Ecto neural progenitor cell (in vitro differentiated cells): ENCODE measurements around the gene ZNF672.
A peak's percentile ranks its signal among the peaks of the same experiment; 100 is the strongest.
"Not testable (repeated sequence)": the region's sequence is repeated elsewhere in the genome, so short reads cannot be mapped to it uniquely, and the experiment has no call there.

ENCODE experiments used
- DNase-seq: peaks from one replicate; pipeline ENCODE4 v3.0.0-alpha.2; 2018; ENCODE audit warnings: low spot score

The ZNF672 gene

GRCh38 chr1:248886237-248886895, 48.3 kb downstream of the ZNF672 start:
- no peak for DNase-seq

GRCh38 chr1:248889914-248890243, 51.9 kb downstream of the ZNF672 start:
- DNase-seq, result not testable (repeated sequence)

GRCh38 chr1:248890549-248891498, 52.8 kb downstream of the ZNF672 start:
- DNase-seq, result no peak

GRCh38 chr1:248891758-248892157, 53.7 kb downstream of the ZNF672 start:
- no peak for DNase-seq

- no peak for DNase-seq
Observed at GRCh38 chr1:248892590-248892989, 54.6 kb downstream of the ZNF672 start.

GRCh38 chr1:248894837-248895236, 56.8 kb downstream of the ZNF672 start:
- no peak for DNase-seq

GRCh38 chr1:248897412-248898337, 59.7 kb downstream of the ZNF672 start:
- DNase-seq, result peak; percentile 53
